CD4-positive, alpha-beta T cell treated with Interferon alpha-2 for 1 hour (primary cell): Measurements from ENCODE around the gene SASS6.
"Not testable (repeated sequence)": the region's sequence is repeated elsewhere in the genome, so short reads cannot be mapped to it uniquely, and the experiment has no call there.

ENCODE experiments used
- DNase-seq, 2 donors: peaks; one replicate each; pipeline ENCODE4 v3.0.0-alpha.2; 2020 to 2022

SASS6 gene

GRCh38 chr1:100101564-100101963 is 31.2 kb downstream of the SASS6 start:
- no peak for DNase-seq

GRCh38 chr1:100100202-100100601 is 32.5 kb downstream of the SASS6 start:
- DNase-seq = no peak

GRCh38 chr1:100090471-100090870 is 42.3 kb downstream of the SASS6 start:
- no peak for DNase-seq

- no peak for DNase-seq
Measured at GRCh38 chr1:100089082-100089481, 43.6 kb downstream of the SASS6 start.

GRCh38 chr1:100087396-100087795 is 45.3 kb downstream of the SASS6 start:
- no peak for DNase-seq

GRCh38 chr1:100080331-100080730 is 52.4 kb downstream of the SASS6 start:
- no peak for DNase-seq

GRCh38 chr1:100077531-100077930 is 55.2 kb downstream of the SASS6 start:
- DNase-seq = no peak

GRCh38 chr1:100076744-100077143 is 56.0 kb downstream of the SASS6 start:
- no peak for DNase-seq

- no peak for DNase-seq
Measured at GRCh38 chr1:100076319-100076718, 56.4 kb downstream of the SASS6 start.

GRCh38 chr1:100075773-100076172 is 57.0 kb downstream of the SASS6 start:
- DNase-seq = no peak

GRCh38 chr1:100074604-100075395 is 57.9 kb downstream of the SASS6 start:
- DNase-seq = no peak

- DNase-seq = no peak
Measured at GRCh38 chr1:100073531-100073930, 59.2 kb downstream of the SASS6 start.

- no peak for DNase-seq
Measured at GRCh38 chr1:100070201-100070939, 62.4 kb downstream of the SASS6 start.

- DNase-seq = no peak
Measured at GRCh38 chr1:100065969-100066227, 66.8 kb downstream of the SASS6 start.

- no peak for DNase-seq
Measured at GRCh38 chr1:100065183-100065968, 67.4 kb downstream of the SASS6 start.

GRCh38 chr1:100061681-100062080 is 71.0 kb downstream of the SASS6 start:
- no peak for DNase-seq

GRCh38 chr1:100053727-100054126 is 79.0 kb downstream of the SASS6 start:
- DNase-seq = no peak

- no peak for DNase-seq
Measured at GRCh38 chr1:100053119-100053518, 79.6 kb downstream of the SASS6 start.

- DNase-seq = no peak
Measured at GRCh38 chr1:100051893-100052292, 80.8 kb downstream of the SASS6 start.

GRCh38 chr1:100051401-100051800 is 81.3 kb downstream of the SASS6 start:
- DNase-seq = no peak

GRCh38 chr1:100050139-100050538 is 82.6 kb downstream of the SASS6 start:
- DNase-seq = no peak

GRCh38 chr1:100047235-100047708 is 85.5 kb downstream of the SASS6 start:
- not testable (repeated sequence) for DNase-seq

- DNase-seq = no peak
Measured at GRCh38 chr1:100045206-100045605, 87.5 kb downstream of the SASS6 start.

- DNase-seq = no peak
Measured at GRCh38 chr1:100039591-100039990, 93.1 kb downstream of the SASS6 start.
